Activated CD8-positive, alpha-beta memory T cell treated with anti-CD3 and anti-CD28 coated beads for 24 hours (primary cell): ENCODE measurements around the gene TNFRSF19.

Experiments used
- DNase-seq: peaks from one replicate; pipeline ENCODE4 v3.0.0-alpha.2; 2020

TNFRSF19 gene

GRCh38 chr13:23692816-23693215, 122.6 kb downstream of the TNFRSF19 start:
- no peak for DNase-seq

- DNase-seq: no peak
Measured at GRCh38 chr13:23695196-23695595, 125.0 kb downstream of the TNFRSF19 start.

- DNase-seq: peak; percentile 88
Measured at GRCh38 chr13:23695711-23696464, 125.7 kb downstream of the TNFRSF19 start.

- no peak for DNase-seq
Measured at GRCh38 chr13:23696610-23697009, 126.4 kb downstream of the TNFRSF19 start.

- no peak for DNase-seq
Measured at GRCh38 chr13:23697772-23698313, 127.6 kb downstream of the TNFRSF19 start.

- no peak for DNase-seq
Measured at GRCh38 chr13:23699271-23699670, 129.1 kb downstream of the TNFRSF19 start.

GRCh38 chr13:23701186-23701585, 131.0 kb downstream of the TNFRSF19 start:
- no peak for DNase-seq

- DNase-seq: no peak
Measured at GRCh38 chr13:23701636-23702035, 131.4 kb downstream of the TNFRSF19 start.

GRCh38 chr13:23703246-23703860, 133.1 kb downstream of the TNFRSF19 start:
- DNase-seq: no peak

- DNase-seq: no peak
Measured at GRCh38 chr13:23705583-23705982, 135.4 kb downstream of the TNFRSF19 start.

GRCh38 chr13:23707674-23708073, 137.5 kb downstream of the TNFRSF19 start:
- DNase-seq: no peak

GRCh38 chr13:23709536-23709935, 139.3 kb downstream of the TNFRSF19 start:
- DNase-seq: no peak

GRCh38 chr13:23710366-23710765, 140.2 kb downstream of the TNFRSF19 start:
- no peak for DNase-seq

- DNase-seq: no peak
Measured at GRCh38 chr13:23711355-23711754, 141.1 kb downstream of the TNFRSF19 start.

GRCh38 chr13:23714672-23715071, 144.5 kb downstream of the TNFRSF19 start:
- DNase-seq: no peak

- DNase-seq: no peak
Measured at GRCh38 chr13:23715092-23715761, 145.0 kb downstream of the TNFRSF19 start.

GRCh38 chr13:23715762-23716235, 145.6 kb downstream of the TNFRSF19 start:
- DNase-seq: no peak

GRCh38 chr13:23716401-23716800, 146.2 kb downstream of the TNFRSF19 start:
- DNase-seq: no peak

GRCh38 chr13:23718996-23719395, 148.8 kb downstream of the TNFRSF19 start:
- no peak for DNase-seq

GRCh38 chr13:23722726-23723453, 152.7 kb downstream of the TNFRSF19 start:
- DNase-seq: no peak

- DNase-seq: no peak
Measured at GRCh38 chr13:23723471-23723870, 153.3 kb downstream of the TNFRSF19 start.

- DNase-seq: no peak
Measured at GRCh38 chr13:23724196-23724970, 154.2 kb downstream of the TNFRSF19 start.
